ENCODE results near the gene RNF213.

- TF ChIP-seq POLR2A (IDR thresholded peaks at IDR 0.05; ENCODE audit: extremely low read depth, insufficient read length) (no peak), CTCF (IDR thresholded peaks at IDR 0.05; ENCODE audit: low read depth, low read length) (no peak), MAX (IDR thresholded peaks at IDR 0.05; ENCODE audit: low read depth, low read length) (no peak), MYC (IDR thresholded peaks at IDR 0.05; ENCODE audit: low read depth, low read length) (no peak)
These were observed 30.6 kb downstream of the RNF213 start for GRCh38 chr17:80291260-80291659.

Data from NB4 (cell line).